DMS153 (cell line): Measurements from ENCODE around the gene MARCHF3.

Experiments used
- DNase-seq: peaks from one replicate; lab custom pipeline; 2025; lab: John Stamatoyannopoulos, UW

MARCHF3 gene

DNA sequence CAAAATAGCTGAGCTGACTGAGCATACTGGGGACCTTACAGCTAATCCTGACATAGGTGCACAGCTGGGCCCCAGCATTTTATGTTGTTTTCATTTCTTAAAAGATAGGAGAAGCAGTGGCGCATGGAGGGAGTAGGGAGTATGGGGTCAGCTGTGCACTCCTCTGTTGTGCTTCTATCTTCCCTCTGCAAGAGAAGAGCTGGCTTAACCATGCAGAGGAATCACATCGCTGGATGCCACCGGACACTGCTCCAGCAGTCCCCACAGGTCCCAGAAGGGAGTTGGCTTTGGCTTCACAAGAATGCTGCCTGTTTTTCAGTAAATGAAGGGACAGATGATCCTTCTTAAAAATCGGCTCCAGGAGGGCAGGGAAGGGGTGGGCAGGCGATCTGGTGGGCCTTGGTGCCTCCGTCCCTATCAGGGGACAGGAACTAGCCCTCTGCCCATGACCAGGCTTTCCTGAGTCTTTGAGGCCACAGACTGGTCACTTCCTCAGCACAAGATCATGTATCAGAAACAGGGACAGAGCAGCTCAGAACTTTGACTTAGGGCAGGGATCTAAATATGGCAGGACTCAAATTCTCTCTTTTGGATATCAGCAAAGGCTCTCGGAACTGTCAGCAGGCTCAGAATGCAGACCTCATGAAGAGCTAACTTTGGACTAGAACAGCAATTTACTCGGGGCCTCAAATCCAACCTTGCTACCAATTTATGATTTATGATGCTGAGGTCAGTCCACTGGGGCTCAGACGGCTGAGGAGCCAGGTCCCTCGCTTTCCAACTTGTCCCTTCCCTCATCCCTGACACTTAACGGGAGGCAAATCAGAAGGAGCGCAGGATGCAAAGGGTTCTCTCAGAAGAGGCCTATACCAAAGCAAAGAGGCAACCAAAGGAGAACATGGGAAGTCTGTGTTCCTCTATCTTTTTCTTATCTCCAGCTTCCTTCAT is 47.2 kb downstream of the MARCHF3 start:
- DNase-seq: no peak

DNA sequence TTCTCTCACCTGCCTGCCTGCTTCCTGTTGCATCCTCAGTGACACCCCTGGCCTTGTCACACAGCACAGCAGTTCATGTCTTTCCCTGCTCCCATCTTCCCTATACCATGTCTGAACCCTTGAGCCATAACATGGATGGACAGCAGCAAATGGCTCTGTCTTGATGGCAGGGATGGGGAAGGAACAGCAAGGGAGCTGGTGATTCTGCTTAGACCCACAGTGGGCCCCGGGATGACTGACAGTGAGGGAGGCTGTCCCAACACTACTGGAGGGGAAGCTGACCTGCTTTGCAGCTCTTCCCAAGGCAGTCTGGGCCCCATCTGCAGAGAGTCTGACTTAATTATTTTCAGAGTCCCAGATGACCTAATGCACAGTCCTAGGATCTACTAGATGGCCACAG is 48.2 kb downstream of the MARCHF3 start:
- DNase-seq: no peak

DNA sequence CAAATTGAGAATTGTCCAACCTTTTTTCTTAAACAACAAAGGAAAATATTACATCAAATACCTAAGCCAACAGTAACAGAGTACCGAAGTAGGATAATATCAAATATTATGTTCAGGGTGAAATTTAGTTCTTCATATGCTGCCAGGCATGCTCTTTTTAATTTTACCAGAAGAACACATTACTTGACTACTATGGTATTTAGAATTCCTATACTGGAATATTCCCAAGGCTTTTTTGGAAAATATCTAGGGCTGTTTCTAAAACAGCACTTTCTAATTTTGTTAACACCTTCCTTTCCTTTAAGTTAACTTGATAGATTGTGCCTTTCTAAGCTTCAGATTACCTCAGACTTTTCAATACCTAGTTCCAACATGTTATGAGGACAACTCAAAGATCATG is 48.7 kb downstream of the MARCHF3 start:
- DNase-seq: no peak

DNA sequence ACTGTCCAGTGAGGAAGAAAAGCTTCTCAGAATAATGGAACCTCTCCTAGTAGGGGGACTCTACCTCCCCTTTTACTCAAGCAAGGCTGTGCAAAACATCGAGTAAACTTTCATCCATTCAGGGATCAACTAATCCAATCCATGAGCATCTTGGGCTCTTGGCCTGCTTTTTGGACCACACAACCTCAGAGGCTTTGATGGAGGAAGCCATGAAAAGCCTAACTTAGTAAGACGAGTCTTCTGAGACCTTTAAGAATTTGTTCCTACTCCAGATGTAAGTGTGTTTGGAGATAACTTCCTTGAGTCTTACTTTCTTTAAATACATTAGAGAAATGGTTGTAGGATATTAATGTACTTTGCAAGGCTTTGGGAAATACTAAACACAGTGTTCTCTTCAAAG is 49.1 kb downstream of the MARCHF3 start:
- no peak for DNase-seq

DNA sequence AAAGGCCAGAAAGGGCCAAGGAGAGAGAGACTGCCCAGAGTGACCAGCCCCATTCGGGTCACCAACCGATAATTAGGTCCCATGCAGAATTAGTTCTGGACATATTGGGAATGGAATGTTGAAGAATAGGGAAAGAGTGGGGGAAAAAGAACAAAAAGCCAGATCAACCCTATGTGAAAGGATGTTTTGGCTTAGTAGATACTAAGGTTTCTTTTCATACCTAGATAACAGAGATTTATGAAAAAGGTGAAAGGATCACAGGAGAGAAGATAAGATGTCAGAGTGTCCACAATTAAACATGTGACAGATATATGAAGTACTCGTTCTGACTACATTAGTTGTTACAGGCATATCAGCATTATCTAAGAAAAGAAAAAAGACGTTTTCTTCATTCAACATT is 52.1 kb downstream of the MARCHF3 start:
- no peak for DNase-seq

DNA sequence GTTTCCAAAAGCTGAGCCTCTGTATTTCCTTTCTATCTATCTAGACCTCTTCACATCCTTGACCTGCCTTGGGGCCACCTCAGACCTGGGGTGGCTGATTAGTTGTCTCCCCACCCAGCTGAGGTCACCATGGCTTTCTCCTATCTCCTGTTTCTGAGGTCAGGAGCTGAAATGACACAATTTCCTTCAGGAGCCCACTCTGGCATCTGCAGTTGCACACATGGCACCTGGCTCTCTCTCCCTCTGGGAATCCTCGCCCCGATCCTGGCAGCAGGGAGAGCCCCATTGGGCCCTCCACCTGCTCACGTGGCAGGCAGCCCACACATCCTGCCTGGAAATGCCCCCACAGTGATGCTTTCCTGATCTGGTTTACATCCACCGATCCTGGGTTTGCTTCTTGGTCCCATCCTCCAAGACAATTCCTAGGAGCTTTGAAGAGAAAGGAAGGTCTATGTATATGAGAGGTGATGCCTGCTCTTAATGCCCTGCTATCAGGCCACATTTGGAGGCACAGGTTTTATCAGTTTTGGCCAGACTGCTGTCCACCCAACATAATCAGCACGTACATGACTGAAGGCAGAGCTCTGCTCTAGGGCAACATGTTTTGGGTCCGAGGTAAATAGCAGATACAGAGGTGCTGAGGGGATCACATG is 53.7 kb downstream of the MARCHF3 start:
- no peak for DNase-seq

DNA sequence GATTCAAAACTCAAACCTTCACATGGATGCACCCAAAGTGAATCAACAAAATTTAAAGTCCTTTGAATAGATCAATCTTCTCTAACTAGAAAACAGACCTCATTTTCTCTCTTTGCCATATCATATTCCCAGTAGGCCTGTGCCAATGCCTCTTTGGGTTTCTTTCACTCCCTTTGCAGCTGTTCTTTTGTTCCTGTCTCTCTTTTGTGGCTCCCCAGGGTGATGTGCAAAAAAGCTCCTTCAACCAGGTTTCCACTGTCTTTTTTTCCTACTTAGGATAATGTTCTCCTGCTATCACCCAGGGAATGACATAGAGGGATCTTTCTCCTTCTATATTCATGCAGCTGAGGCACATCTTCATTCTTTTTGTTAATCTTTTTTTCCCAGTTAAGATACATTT is 54.6 kb downstream of the MARCHF3 start:
- no peak for DNase-seq

DNA sequence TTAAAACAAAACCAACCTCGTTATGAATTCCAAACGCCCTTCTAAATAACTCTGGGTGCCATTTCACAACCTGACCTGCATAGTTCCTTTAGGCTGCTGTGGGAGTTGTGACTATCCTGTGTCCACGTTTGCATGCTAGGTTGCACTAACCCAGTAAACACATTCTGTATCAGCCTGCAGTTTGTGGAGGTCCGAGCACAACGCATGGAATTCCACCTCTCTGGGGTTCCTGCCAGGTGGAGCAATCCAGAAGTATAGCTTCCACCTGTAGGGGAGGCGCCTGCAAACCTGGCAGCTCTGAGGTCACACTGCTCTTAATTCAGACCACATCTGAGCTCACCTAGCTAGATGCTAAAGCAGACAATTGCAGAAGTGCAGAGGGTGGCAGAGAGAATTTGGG is 57.2 kb downstream of the MARCHF3 start:
- no peak for DNase-seq

DNA sequence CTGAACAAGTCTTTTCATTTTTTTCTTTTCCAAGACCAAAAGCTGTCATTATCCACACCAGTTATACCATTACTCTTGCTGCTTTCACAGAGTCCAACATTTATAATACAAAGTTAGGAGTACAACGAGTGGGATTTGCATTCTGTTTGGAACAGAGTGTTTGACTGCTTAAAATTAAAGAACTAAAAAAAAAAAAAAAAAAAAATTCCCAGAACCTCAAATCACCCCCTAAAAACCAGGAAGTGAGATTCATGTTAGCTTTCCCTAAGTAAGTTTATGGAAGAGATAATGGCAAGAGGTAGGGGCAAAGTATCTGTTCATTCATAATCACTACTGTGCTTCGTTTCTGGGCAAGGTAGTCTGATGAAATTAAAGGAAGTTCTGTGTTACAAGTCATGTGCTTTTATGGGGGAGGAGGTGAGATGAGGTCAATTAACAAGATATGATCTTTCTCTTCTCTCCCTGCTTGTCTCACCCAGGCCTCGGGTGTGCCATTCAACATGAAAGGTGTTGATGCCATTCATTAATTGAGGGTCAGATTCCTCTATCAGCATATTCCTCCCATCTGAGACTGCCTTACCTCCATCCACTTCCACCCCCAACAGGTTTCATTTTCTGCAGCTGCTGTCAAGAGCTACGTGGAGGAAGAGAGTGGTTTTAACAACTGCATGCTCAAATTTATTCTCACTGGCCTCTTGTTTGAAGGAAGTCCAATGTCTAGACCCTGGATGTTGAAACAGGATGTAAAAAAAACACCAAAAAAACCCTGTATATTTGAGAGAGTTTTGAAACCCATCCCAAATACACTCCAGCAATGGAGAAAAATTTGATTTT is 58.1 kb downstream of the MARCHF3 start:
- no peak for DNase-seq

DNA sequence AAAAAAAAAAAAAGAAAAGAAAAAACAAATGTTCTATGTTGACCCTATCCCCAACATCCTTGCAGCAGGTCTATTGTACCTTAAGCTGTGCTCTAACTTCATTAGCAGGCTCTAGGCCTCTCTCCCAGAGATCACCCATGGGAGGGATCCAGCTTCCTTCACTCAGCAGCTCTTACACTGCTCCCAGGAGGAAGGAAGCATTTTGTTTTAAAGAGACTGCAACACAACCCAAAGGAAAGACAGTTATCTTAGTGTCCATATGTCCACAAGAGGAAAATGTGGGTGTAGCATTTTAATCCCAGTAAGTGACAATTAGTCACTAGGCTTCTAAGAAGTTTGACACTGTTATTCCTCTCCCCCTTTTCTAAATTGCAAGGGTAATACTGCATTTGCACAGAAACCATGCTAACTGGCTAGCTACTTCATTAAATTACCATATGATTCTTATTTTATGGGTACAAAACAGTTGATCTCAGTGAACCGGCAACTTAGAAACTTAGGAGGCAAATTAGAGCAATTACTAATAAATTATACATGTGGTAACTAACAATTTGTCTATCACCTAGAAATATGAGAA is 58.8 kb downstream of the MARCHF3 start:
- DNase-seq: no peak

DNA sequence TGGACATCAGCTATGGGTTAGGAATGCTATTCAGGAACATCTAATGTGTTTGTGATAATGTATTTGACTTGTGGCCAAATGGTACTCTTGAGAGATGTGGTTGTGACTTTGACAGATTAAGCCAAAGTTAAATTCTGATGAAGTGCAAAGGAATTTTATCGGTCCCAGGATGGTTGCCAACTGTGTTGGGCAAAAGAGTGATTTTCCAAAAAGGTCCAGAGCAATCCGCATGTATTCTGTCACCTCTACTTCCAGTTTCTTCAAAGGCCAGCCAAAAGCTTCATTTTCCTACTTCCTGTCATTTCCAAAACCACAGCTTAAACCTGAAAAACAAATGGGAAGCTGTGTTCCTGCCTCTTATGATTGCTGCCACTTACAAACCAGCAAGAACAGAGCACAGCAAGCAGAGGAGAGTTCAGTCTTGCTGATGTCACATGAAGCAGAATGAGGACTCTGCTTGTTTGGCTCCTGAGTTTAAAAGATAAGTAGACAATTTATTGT is 59.8 kb downstream of the MARCHF3 start:
- no peak for DNase-seq

DNA sequence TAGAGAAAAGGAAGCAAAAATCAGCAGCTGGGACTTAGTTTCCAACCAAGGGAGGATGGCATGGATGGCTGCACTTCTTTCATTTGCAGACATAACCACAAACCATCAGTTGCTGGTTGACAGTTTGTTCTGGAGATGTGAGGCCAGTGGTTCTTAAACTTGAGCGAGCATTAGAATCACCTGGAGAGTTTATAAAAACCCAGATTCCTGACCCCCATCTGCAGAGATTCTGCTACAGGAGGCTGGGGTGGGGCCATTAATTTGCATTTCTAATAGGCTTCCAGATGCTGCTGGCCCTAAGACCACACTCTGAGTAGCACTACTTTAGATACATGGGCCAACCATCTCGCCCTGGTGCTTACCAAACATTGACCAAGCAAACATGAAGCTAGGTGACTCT is 60.8 kb downstream of the MARCHF3 start:
- no peak for DNase-seq

DNA sequence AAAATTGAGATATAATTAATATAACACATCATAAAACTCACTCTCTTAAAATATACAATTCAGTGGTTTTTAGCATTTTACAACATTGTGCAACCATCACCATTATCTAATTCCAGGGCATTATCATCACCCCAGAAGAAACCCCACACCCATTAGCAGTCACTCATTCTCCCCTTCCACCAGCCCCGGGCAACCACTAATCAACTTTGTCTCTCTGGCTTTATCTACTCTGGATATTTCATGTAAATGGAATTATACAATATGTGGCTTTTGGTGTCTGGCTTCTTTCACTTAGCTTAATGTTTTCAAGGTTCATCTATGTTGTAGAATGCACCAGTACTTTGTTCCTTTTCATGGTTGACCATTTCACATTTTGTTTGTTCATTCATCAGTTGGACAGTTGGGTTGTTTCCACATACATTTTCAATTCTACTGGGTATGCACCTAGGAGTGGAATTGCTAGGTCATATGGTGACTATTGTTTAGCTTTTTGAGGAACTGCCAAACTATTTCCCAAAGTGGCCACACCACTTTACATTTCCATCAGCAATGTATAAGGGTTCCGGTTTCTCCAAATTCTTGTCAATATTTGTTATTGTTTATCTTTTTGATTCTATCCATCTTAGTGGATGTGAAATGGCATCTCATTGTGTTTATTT is 62.4 kb downstream of the MARCHF3 start:
- no peak for DNase-seq

DNA sequence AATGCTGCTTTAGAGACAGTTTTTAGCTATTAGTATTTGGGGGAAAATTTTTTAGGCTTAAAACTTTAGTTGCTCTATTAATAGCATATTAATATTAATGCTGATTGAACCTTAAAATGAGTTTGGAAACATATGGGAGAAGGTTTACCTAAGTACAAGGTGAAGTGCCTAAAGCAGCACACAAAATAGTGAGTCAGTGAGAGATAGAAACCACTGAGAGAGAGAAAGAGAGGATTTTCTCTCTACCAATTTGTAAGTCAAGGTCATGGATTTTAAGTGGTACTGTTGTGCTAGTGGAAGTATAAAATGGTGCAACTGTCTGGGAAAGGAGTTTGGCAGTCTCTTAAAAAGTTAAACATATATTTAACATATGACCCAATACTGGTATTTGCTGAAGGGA is 64.9 kb downstream of the MARCHF3 start:
- DNase-seq: no peak

DNA sequence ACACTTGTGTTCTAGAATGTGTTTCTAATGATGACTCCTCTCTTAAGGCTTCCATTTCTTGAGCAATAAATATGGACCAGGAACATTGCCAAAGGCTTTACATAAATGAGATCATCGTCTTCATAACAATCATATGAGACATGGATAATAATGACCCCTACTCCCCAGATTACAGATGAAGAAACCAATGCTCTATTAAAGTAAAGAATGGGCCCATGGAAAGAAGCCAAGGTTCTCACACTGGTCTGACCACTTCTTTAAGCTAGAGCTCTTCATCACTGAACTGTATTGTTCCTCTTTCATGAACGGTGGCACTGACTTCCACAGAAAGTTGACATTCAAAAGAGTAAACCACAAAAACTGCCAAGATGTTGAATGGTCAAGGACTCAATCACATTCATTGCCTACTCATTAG is 65.3 kb downstream of the MARCHF3 start:
- no peak for DNase-seq

DNA sequence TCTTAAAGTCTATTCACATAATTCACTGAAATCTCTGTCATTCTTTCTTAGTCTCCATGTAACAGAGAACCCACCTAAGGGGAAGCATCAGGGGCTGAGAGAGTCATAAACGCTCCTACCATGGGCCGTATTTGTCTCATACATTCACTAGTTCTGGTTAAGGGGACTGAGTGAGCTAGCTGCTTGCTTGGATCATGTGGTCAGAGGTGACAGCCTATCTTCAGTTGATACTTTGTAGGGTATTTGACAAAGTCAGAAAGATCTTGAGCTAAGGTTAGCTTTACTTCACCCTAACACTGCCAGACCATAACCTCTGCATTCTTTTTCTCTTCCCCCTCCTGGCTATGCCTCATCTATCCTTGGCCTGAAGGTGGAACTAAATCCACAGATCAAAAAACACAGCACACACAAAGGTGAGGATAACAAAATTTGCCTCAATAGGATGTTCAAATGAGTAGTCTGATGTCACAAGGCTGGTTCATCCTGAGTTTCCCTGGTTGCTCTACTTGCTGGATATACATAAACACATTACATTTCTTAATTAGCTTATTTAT is 66.5 kb downstream of the MARCHF3 start:
- no peak for DNase-seq

DNA sequence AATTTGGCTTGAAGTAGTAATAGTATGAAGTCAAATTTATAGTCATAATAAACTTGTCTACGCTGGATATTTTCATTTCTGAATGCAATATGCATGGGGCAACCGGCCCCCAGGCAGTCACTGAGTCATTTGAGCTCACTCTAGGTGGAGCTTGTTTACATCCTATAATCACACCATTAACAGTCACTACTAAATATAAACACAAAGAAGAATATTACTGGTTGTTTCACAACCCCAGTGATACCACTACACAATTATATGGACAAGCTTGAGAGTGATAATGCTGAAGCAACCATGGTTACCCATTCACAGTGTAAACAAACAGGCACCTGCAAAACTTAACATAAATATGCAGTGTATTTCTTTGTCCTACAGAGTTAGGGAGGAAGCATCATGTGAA is 68.7 kb downstream of the MARCHF3 start:
- DNase-seq: peak; percentile 69

DNA sequence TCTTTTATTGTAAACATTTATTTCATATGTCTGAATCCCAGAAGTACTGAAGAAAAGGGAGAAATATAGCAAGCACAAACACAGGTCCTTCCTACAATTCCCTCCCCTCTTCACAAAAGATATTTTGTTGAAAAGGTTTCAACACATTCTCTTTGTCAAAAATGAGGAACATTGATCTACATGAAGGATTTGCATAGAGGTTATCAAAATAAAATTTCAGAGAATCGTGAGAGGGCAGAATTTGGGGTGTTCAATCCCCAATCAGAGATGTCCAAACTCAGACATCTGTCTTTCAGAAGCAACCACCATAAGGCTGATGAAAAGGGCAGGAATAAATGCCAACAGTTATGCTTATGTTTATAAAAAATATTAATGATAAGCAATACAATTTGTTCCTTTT is 69.2 kb downstream of the MARCHF3 start:
- DNase-seq: no peak

DNA sequence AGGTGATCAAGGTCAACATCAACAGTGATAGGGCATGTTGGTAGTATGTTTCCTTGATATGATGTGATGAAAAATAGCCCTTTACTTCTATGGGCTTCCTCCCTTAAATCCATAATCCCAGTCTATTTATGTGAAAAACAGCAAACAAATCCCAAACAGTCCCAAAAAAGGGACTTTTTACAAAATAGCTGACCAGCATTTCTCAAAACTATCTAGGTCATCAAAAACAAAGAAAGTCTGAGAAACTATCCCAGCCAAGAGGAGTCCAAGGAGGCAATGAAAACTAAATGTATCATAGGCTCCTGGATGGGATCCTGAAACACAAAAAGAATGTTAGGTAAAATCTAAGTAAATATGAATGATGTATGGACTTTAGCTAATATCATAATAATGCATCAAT is 71.2 kb downstream of the MARCHF3 start:
- no peak for DNase-seq

DNA sequence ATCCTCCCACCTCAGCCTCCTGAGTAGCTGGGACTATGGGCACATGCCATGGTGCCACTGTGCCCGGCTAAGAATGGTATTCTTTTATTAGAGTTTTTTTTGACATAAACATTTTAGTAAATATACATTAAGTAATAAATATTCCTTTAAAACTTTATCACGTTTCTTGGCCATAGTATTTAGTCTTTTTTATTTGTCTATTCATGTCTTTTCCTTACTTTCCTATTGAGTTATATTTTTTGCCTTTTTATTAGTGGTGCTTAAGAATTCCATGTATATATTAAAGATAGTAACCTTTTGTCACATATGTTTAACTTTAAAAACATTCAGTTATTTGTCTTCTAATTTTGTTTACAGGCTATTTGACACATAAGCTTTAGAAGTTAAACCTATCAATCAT is 73.4 kb downstream of the MARCHF3 start:
- no peak for DNase-seq

DNA sequence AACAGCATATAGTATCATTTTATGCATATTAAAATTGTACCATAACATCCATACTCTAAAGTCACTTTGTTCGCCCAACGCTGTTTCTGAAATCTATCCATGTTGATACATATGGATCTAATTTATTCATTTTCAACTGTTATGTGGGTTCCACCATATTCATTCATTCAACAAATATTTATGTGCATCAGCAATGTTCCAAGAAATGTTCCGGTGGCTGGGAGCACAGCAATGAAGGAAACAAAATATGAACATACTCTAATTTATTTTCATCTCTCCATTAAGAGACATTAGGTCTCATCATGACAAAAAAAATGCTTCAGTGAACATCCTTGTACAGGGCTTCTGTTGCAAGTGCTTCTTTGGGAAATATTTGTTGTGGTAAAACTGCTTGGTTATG is 75.4 kb downstream of the MARCHF3 start:
- no peak for DNase-seq
